NT2/D1 (cell line): ENCODE measurements around the gene EGLN2.
"Not testable (repeated sequence)": the region's sequence is repeated elsewhere in the genome, so short reads cannot be mapped to it uniquely, and the experiment has no call there.

Experiments
- DNase-seq: peaks from one replicate; pipeline ENCODE4 v3.0.0-alpha.2; 2011; ENCODE audit warnings: low read depth, low spot score
- H3K27me3 ChIP-seq: 2 replicates; pipeline ENCODE4 v1.6.0; 2011; ENCODE audit warnings: mild to moderate bottlenecking; ENCODE audit not compliant: insufficient read length, insufficient read depth
- H3K36me3 ChIP-seq: 2 replicates; pipeline ENCODE4 v1.6.1; 2011; ENCODE audit warnings: mild to moderate bottlenecking, low read length, mixed read lengths; ENCODE audit not compliant: insufficient read depth, insufficient read length
- H3K4me1 ChIP-seq: 2 replicates; pipeline ENCODE4 v1.5.1; 2011; ENCODE audit not compliant: insufficient read depth, insufficient read length
- H3K4me3 ChIP-seq: 2 replicates; pipeline ENCODE4 v1.5.1; 2011; ENCODE audit warnings: low read depth; ENCODE audit not compliant: insufficient read length
- H3K9ac ChIP-seq: 2 replicates; pipeline ENCODE4 v1.6.0; 2011; ENCODE audit warnings: low read depth; ENCODE audit not compliant: insufficient read length
- H3K9me3 ChIP-seq: 2 replicates; pipeline ENCODE4 v1.5.1; 2011; ENCODE audit warnings: mild to moderate bottlenecking, low read length; ENCODE audit not compliant: insufficient read depth
- SUZ12 ChIP-seq: IDR thresholded peaks from 2 replicates; pipeline ENCODE4 v1.6.1; 2011; ENCODE audit not compliant: insufficient read length, insufficient read depth; ENCODE audit errors: extremely low read depth
- YY1 ChIP-seq: IDR thresholded peaks from 2 replicates; pipeline ENCODE4 v1.6.1; 2011; ENCODE audit not compliant: insufficient read length, insufficient read depth
- ZNF274 ChIP-seq: IDR thresholded peaks from 2 replicates; pipeline ENCODE4 v1.6.1; 2011; ENCODE audit warnings: mild to moderate bottlenecking, low read depth, low read length

The EGLN2 gene

GRCh38 chr19:40755791-40756190 lies 43.2 kb upstream of the EGLN2 start:
- Histone ChIP-seq H3K4me1 (peaks cover 13% of the 10 kb centered on the region), H3K4me3 (no peak overlapping the region), H3K9ac (no peak overlapping the region), H3K36me3 (peaks cover 74% of the 10 kb centered on the region), H3K27me3 (no peaks in the 10 kb centered on the region), H3K9me3 (no peaks in the 10 kb centered on the region)
- TF ChIP-seq ZNF274 (no peak), YY1 (no peak), SUZ12 (no peak)
- no peak for DNase-seq

- no peak for DNase-seq
- Histone ChIP-seq H3K9ac (no peak overlapping the region), H3K36me3 (peaks cover 78% of the 10 kb centered on the region), H3K4me1 (peaks cover 13% of the 10 kb centered on the region), H3K27me3 (no peaks in the 10 kb centered on the region), H3K9me3 (no peaks in the 10 kb centered on the region), H3K4me3 (no peak overlapping the region)
- TF ChIP-seq SUZ12: no peak
- TF ChIP-seq ZNF274: no peak
- TF ChIP-seq YY1: no peak
Measured at GRCh38 chr19:40756502-40757110, 42.4 kb upstream of the EGLN2 start.

GRCh38 chr19:40758491-40758890 lies 40.5 kb upstream of the EGLN2 start:
- H3K36me3 ChIP-seq: peaks cover 86% of the 10 kb centered on the region

GRCh38 chr19:40759352-40759751 lies 39.6 kb upstream of the EGLN2 start:
- no peaks in the 10 kb centered on the region for H3K9me3 ChIP-seq
- DNase-seq: no peak
- no peak for TF ChIP-seq SUZ12
- no peak for TF ChIP-seq ZNF274
- TF ChIP-seq YY1: no peak
- H3K4me1 ChIP-seq: peaks cover 12% of the 10 kb centered on the region
- H3K4me3 ChIP-seq: no peak overlapping the region
- H3K9ac ChIP-seq: no peak overlapping the region
- no peaks in the 10 kb centered on the region for H3K27me3 ChIP-seq
- peaks cover 91% of the 10 kb centered on the region for H3K36me3 ChIP-seq

More at GRCh38 chr19:40758491-40758890, 40.5 kb upstream of the EGLN2 start:
- TF ChIP-seq YY1 (no peak), SUZ12 (no peak), ZNF274 (no peak)
- Histone ChIP-seq H3K27me3 (no peaks in the 10 kb centered on the region), H3K9me3 (no peaks in the 10 kb centered on the region), H3K9ac (no peak overlapping the region), H3K4me3 (no peak overlapping the region), H3K4me1 (peaks cover 13% of the 10 kb centered on the region)
- DNase-seq: no peak

GRCh38 chr19:40762754-40763470 lies 36.1 kb upstream of the EGLN2 start:
- Histone ChIP-seq H3K4me3 (no peak overlapping the region), H3K27me3 (no peaks in the 10 kb centered on the region), H3K9ac (no peak overlapping the region), H3K36me3 (peaks cover 82% of the 10 kb centered on the region), H3K9me3 (no peaks in the 10 kb centered on the region), H3K4me1 (no peaks in the 10 kb centered on the region)
- TF ChIP-seq ZNF274: no peak
- no peak for TF ChIP-seq SUZ12
- TF ChIP-seq YY1: no peak
- DNase-seq: no peak

GRCh38 chr19:40763526-40763925 lies 35.5 kb upstream of the EGLN2 start:
- no peaks in the 10 kb centered on the region for H3K27me3 ChIP-seq
- H3K4me1 ChIP-seq: no peaks in the 10 kb centered on the region
- H3K4me3 ChIP-seq: no peak overlapping the region
- no peak for TF ChIP-seq SUZ12
- TF ChIP-seq ZNF274: no peak
- TF ChIP-seq YY1: no peak
- DNase-seq: no peak
- H3K9ac ChIP-seq: no peak overlapping the region
- H3K9me3 ChIP-seq: no peaks in the 10 kb centered on the region
- H3K36me3 ChIP-seq: peaks cover 77% of the 10 kb centered on the region

- Histone ChIP-seq H3K27me3 (no peaks in the 10 kb centered on the region), H3K4me3 (no peak overlapping the region), H3K36me3 (peaks cover 80% of the 10 kb centered on the region), H3K9ac (no peak overlapping the region), H3K4me1 (no peaks in the 10 kb centered on the region), H3K9me3 (no peaks in the 10 kb centered on the region)
- TF ChIP-seq SUZ12 (no peak), YY1 (no peak), ZNF274 (no peak)
- no peak for DNase-seq
Measured at GRCh38 chr19:40763963-40764362, 35.0 kb upstream of the EGLN2 start.

- not testable (repeated sequence) for H3K9ac ChIP-seq, DNase-seq, H3K9me3 ChIP-seq, H3K4me3 ChIP-seq, H3K27me3 ChIP-seq, H3K4me1 ChIP-seq
- H3K36me3 ChIP-seq: peaks cover 61% of the 10 kb centered on the region
Measured at GRCh38 chr19:40766385-40766784, 32.6 kb upstream of the EGLN2 start.
